Measurements from ENCODE around the gene CHID1.

GRCh38 chr11:907668-908067 is 2.9 kb downstream of the CHID1 start:
- TF ChIP-seq, protein P1, sequence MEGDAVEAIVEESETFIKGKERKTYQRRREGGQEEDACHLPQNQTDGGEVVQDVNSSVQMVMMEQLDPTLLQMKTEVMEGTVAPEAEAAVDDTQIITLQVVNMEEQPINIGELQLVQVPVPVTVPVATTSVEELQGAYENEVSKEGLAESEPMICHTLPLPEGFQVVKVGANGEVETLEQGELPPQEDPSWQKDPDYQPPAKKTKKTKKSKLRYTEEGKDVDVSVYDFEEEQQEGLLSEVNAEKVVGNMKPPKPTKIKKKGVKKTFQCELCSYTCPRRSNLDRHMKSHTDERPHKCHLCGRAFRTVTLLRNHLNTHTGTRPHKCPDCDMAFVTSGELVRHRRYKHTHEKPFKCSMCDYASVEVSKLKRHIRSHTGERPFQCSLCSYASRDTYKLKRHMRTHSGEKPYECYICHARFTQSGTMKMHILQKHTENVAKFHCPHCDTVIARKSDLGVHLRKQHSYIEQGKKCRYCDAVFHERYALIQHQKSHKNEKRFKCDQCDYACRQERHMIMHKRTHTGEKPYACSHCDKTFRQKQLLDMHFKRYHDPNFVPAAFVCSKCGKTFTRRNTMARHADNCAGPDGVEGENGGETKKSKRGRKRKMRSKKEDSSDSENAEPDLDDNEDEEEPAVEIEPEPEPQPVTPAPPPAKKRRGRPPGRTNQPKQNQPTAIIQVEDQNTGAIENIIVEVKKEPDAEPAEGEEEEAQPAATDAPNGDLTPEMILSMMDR (IDR thresholded peaks at IDR 0.05; ENCODE audit: insufficient read depth, low read depth, low read length) = no peak
- no peak for TF ChIP-seq EZH2 (IDR thresholded peaks at IDR 0.05; ENCODE audit: insufficient read depth, low read length)

All from astrocyte (in vitro differentiated cells and primary cell).